NCI-H82 (cell line): ENCODE data around the gene UTP25.

Source experiments
- DNase-seq: peaks from one replicate; lab custom pipeline; 2025; lab: John Stamatoyannopoulos, UW

UTP25 gene

GRCh38 chr1:209839875-209840546, 12.2 kb downstream of the UTP25 start:
- no peak for DNase-seq

- no peak for DNase-seq
These were observed 12.8 kb downstream of the UTP25 start for GRCh38 chr1:209840611-209841010.

- DNase-seq: no peak
These were observed 17.1 kb downstream of the UTP25 start for GRCh38 chr1:209844695-209845407.

- peak; percentile 38 for DNase-seq
These were observed 17.6 kb downstream of the UTP25 start for GRCh38 chr1:209845408-209845725.

GRCh38 chr1:209849388-209849787, 21.6 kb downstream of the UTP25 start:
- no peak for DNase-seq

- DNase-seq: peak; percentile 83
These were observed 22.7 kb downstream of the UTP25 start for GRCh38 chr1:209850342-209850979.

- peak; percentile 31 for DNase-seq
These were observed 25.9 kb downstream of the UTP25 start for GRCh38 chr1:209853676-209854075.

GRCh38 chr1:209854196-209854595, 26.4 kb downstream of the UTP25 start:
- peak; percentile 50 for DNase-seq

- no peak for DNase-seq
These were observed 27.2 kb downstream of the UTP25 start for GRCh38 chr1:209855006-209855405.

GRCh38 chr1:209855623-209856022, 27.9 kb downstream of the UTP25 start:
- peak; percentile 61 for DNase-seq

- no peak for DNase-seq
These were observed 30.9 kb downstream of the UTP25 start for GRCh38 chr1:209858561-209859103.

- DNase-seq: peak; percentile 97
These were observed 32.6 kb downstream of the UTP25 start for GRCh38 chr1:209860293-209860881.

GRCh38 chr1:209861242-209861641, 33.5 kb downstream of the UTP25 start:
- no peak for DNase-seq

GRCh38 chr1:209862391-209863356, 34.9 kb downstream of the UTP25 start:
- DNase-seq: peak; percentile 23

GRCh38 chr1:209863766-209864485, 36.2 kb downstream of the UTP25 start:
- peak; percentile 23 for DNase-seq

GRCh38 chr1:209866201-209866600, 38.4 kb downstream of the UTP25 start:
- DNase-seq: no peak

GRCh38 chr1:209869291-209870149, 41.7 kb downstream of the UTP25 start:
- DNase-seq: peak; percentile 50

- DNase-seq: peak; percentile 80
These were observed 42.5 kb downstream of the UTP25 start for GRCh38 chr1:209870151-209870831.

GRCh38 chr1:209871006-209871405, 43.2 kb downstream of the UTP25 start:
- peak; percentile 82 for DNase-seq
